OCI-LY3 (cell line): Measurements from ENCODE around the gene REPS2.
A peak's percentile ranks its signal among the peaks of the same experiment; 100 is the strongest.

ENCODE experiments used
- H2AFZ ChIP-seq: fragments of 200-600, 300-600 bp; shearing (Covaris generic); 2 replicates; pipeline ENCODE4 v1.6.0; 2014; ENCODE audit warnings: antibody characterized with exemption, low read depth, low read length
- H3K27ac ChIP-seq: fragments of 200-600, 300-600 bp; sonication (generic); 2 replicates; pipeline ENCODE4 v1.5.1; 2014; ENCODE audit warnings: mild to moderate bottlenecking, low read length, moderate library complexity, mixed read lengths
- H3K27me3 ChIP-seq: fragments of 200-600, 300-600 bp; sonication (generic); 2 replicates; pipeline ENCODE4 v1.6.1; 2014; ENCODE audit warnings: low read depth, low read length, mixed read lengths
- H3K36me3 ChIP-seq: fragments of 200-600, 300-600 bp; sonication (generic); replicated peaks from 2 replicates; pipeline ENCODE3; 2014; ENCODE audit warnings: low read depth, low read length, mixed read lengths
- H3K4me1 ChIP-seq: fragments of 300-600, 200-600 bp; sonication (generic); 2 replicates; pipeline ENCODE4 v1.6.1; 2014; ENCODE audit warnings: low read length, mixed read lengths
- H3K4me2 ChIP-seq: fragments of 200-600, 300-600 bp; sonication (generic); 2 replicates; pipeline ENCODE4 v1.6.1; 2014; ENCODE audit warnings: low read length, mixed read lengths
- H3K4me3 ChIP-seq: fragments of 300-600, 200-600 bp; sonication (generic); 2 replicates; pipeline ENCODE4 v1.5.1; 2014; ENCODE audit warnings: antibody characterized with exemption, mild to moderate bottlenecking, low read length, moderate library complexity
- H3K79me2 ChIP-seq: fragments of 300-600, 200-600 bp; shearing (Covaris generic); 2 replicates; pipeline ENCODE4 v1.6.1; 2014; ENCODE audit warnings: mild to moderate bottlenecking, low read length, mixed read lengths
- H3K9ac ChIP-seq: fragments of 300-600, 200-600 bp; shearing (Covaris generic); 2 replicates; pipeline ENCODE4 v1.6.0; 2014; ENCODE audit warnings: mild to moderate bottlenecking, low read length, moderate library complexity
- H3K9me3 ChIP-seq: fragments of 200-600, 300-600 bp; shearing (Covaris generic); 2 replicates; pipeline ENCODE4 v1.6.1; 2014; ENCODE audit warnings: low read length, mixed read lengths; ENCODE audit not compliant: insufficient read depth
- H4K20me1 ChIP-seq: fragments of 200-600, 300-600 bp; sonication (generic); 2 replicates; pipeline ENCODE4 v1.6.1; 2016; ENCODE audit warnings: low read length, mixed read lengths; ENCODE audit not compliant: insufficient read depth
- EZH2phosphoT487 ChIP-seq: fragments of 200-600 bp; shearing (Covaris generic); IDR thresholded peaks from 2 replicates; pipeline ENCODE4 v1.6.1; 2018; ENCODE audit warnings: antibody characterized with exemption, mixed run types, low read depth
- TF ChIP-seq, protein P1 (sequence below): fragments of 200-600, 300-600 bp; sonication (generic); IDR thresholded peaks from 2 replicates; pipeline ENCODE4 v1.5.1; 2014; ENCODE audit warnings: antibody characterized with exemption, low read length, low read depth

The REPS2 gene

DNA sequence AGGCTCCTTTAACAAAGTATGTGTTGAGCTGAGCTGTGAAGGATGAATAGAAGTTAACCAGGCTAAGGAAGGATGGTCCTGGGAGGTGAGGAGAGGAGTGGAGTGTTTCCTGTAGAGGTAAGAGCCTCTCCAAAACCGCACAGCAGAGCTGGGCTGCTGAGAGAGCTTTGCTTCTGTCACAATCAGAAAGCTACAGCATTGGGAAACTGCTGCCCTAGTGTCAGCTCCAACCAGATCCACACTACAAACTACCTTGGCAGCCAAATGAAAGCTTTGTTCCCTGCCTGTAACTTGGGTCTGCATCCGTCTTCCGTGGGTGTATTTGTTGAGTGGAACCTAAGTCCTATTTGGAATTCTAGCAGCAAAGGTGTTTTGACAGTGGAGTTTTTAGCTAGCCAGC lies 91.8 kb downstream of the REPS2 start:
- H3K79me2 ChIP-seq, result no peaks in the 10 kb centered on the region
- no peak overlapping the region for H2AFZ ChIP-seq
- H3K4me3 ChIP-seq, result no peak overlapping the region
- H3K27ac ChIP-seq, result no peak overlapping the region
- no peaks in the 10 kb centered on the region for H3K36me3 ChIP-seq
- H3K27me3 ChIP-seq, result no peaks in the 10 kb centered on the region
- peak overlapping the region; percentile 26; the same call in 1 of the 2 replicates for H3K4me2 ChIP-seq
- H3K9ac ChIP-seq, result no peak overlapping the region
- no peaks in the 10 kb centered on the region for H4K20me1 ChIP-seq
- no peak for TF ChIP-seq EZH2phosphoT487
- TF ChIP-seq, protein P1, sequence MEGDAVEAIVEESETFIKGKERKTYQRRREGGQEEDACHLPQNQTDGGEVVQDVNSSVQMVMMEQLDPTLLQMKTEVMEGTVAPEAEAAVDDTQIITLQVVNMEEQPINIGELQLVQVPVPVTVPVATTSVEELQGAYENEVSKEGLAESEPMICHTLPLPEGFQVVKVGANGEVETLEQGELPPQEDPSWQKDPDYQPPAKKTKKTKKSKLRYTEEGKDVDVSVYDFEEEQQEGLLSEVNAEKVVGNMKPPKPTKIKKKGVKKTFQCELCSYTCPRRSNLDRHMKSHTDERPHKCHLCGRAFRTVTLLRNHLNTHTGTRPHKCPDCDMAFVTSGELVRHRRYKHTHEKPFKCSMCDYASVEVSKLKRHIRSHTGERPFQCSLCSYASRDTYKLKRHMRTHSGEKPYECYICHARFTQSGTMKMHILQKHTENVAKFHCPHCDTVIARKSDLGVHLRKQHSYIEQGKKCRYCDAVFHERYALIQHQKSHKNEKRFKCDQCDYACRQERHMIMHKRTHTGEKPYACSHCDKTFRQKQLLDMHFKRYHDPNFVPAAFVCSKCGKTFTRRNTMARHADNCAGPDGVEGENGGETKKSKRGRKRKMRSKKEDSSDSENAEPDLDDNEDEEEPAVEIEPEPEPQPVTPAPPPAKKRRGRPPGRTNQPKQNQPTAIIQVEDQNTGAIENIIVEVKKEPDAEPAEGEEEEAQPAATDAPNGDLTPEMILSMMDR, result no peak
- H3K4me1 ChIP-seq, result peaks cover 17% of the 10 kb centered on the region
- no peaks in the 10 kb centered on the region for H3K9me3 ChIP-seq

DNA sequence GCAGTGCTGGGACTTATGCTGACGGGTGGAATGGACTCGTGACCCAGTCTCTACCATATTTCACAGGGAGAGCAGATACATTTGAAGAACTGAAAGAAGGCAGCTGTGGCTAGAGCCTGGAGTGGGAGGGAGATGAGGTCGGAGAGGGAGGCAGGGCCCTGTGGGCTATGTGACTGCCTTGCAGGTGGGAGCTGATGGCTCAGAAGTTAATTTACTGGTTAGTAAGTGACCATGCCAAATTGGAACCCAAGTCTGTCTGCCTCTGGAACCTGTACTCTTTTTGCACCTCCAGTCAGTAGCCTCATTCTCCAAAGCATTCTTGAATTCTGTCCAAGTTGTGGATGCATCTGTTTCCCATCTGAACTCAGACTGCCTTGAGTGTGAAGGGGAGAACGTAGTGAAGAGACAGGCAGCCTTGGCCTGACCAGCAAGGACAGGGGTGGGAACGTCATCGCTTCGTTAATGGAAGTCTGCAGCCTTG lies 92.3 kb downstream of the REPS2 start:
- no peaks in the 10 kb centered on the region for H3K36me3 ChIP-seq
- peaks cover 17% of the 10 kb centered on the region for H3K4me1 ChIP-seq
- H3K79me2 ChIP-seq, result no peaks in the 10 kb centered on the region
- H3K27ac ChIP-seq, result no peak overlapping the region
- H3K4me2 ChIP-seq, result peak overlapping the region; percentile 26; the same call in 1 of the 2 replicates
- TF ChIP-seq, protein P1, result no peak
- no peak for TF ChIP-seq EZH2phosphoT487
- no peaks in the 10 kb centered on the region for H3K27me3 ChIP-seq
- no peak overlapping the region for H3K9ac ChIP-seq
- H4K20me1 ChIP-seq, result no peaks in the 10 kb centered on the region
- no peaks in the 10 kb centered on the region for H3K9me3 ChIP-seq
- H2AFZ ChIP-seq, result no peak overlapping the region
- no peak overlapping the region for H3K4me3 ChIP-seq

DNA sequence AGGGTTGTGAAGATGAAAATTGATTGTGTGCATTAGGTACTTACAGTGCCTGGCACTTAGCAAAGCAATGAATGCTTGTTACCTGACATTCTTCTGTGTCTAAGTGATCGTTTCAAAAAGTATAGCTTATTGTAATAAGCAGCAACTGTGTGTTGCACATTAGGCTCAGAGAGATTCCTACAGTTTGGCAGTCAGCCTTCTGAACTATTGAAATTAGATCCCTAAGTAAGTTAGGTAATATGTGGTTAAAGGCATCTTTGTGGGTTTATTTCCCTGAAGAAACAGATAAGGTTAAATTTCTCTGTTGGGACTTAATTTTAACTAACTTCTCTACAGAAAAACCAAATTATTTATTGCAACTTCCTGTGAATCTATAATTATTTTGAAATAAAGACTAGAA lies 93.4 kb downstream of the REPS2 start:
- Histone ChIP-seq H3K4me3 (no peak overlapping the region), H3K9ac (no peak overlapping the region), H3K36me3 (no peaks in the 10 kb centered on the region), H3K4me1 (peaks cover 17% of the 10 kb centered on the region), H4K20me1 (no peaks in the 10 kb centered on the region), H3K9me3 (no peaks in the 10 kb centered on the region), H3K27ac (no peak overlapping the region), H3K4me2 (no peak overlapping the region), H2AFZ (no peak overlapping the region), H3K79me2 (no peaks in the 10 kb centered on the region), H3K27me3 (no peaks in the 10 kb centered on the region)
- no peak for TF ChIP-seq EZH2phosphoT487
- TF ChIP-seq, protein P1, result no peak

DNA sequence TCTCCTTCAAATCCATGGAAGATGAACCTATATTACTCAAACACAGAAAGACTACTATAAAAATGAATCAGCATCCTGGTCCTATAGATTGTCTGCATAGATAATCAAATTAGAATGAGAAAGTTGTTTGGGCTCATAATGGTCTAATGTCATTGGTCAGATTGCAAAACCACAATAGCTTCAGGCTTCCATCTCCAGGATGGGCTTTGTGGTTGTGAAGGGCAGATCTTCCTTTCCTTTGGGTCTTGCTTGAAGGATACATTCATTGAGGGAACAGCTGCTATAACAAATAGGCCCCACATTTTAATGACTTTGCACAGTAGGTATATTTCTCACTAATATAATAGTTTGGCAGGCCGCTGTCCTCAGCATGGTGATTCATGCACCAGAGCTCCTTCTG lies 94.3 kb downstream of the REPS2 start:
- H3K4me1 ChIP-seq, result peaks cover 17% of the 10 kb centered on the region
- no peaks in the 10 kb centered on the region for H3K9me3 ChIP-seq
- TF ChIP-seq EZH2phosphoT487, result no peak
- TF ChIP-seq, protein P1, result no peak
- H4K20me1 ChIP-seq, result no peaks in the 10 kb centered on the region
- H3K27me3 ChIP-seq, result no peaks in the 10 kb centered on the region
- no peak overlapping the region for H3K27ac ChIP-seq
- H3K9ac ChIP-seq, result no peak overlapping the region
- no peaks in the 10 kb centered on the region for H3K36me3 ChIP-seq
- no peak overlapping the region for H3K4me2 ChIP-seq
- H3K79me2 ChIP-seq, result no peaks in the 10 kb centered on the region
- no peak overlapping the region for H3K4me3 ChIP-seq
- no peak overlapping the region for H2AFZ ChIP-seq
